ENCODE measurements around the gene PGPEP1.
A peak's percentile ranks its signal among the peaks of the same experiment; 100 is the strongest.
"Not testable (repeated sequence)": the region's sequence is repeated elsewhere in the genome, so short reads cannot be mapped to it uniquely, and the experiment has no call there.

The PGPEP1 gene

DNA sequence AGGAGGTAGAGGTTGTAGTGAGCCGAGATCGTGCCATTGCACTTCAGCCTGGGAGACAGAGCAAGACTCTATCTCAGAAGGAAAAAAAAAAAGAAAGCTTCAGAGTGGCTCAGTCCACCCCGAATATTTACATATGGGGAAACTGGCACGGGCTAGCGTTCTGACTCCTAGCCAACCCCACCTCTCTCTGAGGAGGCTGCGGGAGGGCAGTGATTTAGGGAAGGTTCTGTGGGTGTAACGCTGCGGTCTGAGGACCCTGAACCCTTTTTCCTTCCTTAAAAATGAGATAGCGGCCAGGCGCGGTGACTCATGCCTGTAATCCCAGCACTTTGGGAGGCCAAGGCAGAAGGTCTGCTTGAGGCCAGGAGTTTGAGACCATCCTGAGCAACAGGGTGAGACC is 52.0 kb downstream of the PGPEP1 start:
- DNase-seq = no peak

GRCh38 chr19:18392926-18393325 is 52.5 kb downstream of the PGPEP1 start:
- DNase-seq = no peak

- DNase-seq = no peak
These were observed 53.4 kb downstream of the PGPEP1 start for GRCh38 chr19:18393836-18394235.

GRCh38 chr19:18396471-18397241 is 56.3 kb downstream of the PGPEP1 start:
- DNase-seq = no peak

DNA sequence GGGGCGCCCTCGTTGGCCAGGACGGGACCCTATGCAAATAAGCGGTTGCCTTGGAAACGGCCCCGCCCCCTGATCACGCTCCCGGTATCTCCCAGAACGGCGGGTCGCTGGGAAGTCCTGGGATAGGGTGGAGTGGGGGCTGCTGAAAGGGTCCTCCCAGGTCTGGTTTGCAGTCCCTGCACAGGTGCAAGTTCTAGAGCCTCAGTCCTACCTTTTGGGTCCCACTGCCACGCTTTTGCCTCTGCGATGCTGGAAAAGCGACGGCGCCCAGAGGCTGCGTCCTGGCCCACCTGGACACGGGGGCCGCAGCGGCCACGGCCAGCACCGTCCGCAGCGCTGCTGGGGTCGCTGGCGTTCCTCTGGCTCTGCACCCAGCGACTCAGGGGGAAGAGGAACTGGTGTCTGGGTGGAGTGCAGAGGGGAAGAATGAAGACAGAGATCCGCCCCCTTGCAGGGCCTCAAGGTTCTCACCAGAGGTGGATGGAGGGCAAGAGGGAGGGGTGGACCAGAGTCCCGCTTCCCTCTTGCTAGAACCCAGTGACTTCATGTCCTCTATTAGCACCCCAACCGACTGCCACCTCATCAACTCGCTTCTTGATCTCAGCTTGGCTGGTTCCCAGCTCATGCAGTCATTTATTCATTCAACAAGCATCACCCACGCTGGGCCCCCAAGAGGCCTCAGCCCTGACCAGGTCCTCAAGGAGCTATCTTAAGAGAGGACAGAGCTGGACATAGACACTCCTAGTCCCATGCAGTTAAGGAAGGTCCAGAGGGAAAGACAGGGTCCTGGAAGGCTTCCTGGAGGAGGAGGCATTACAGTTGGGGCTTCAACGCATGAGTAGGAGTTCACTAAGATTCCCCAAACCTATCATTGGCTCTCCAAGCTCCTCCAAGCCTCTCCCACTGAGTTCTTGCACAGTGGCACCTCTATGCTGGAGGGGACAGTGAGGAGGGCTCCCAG is 57.1 kb downstream of the PGPEP1 start, which contains the start of gene LRRC25:
TSS of gene LRRC25 (minus strand) at position 381 of the 961 bp plus-strand sequence. CDS start 659 bp downstream, outside the sequence.
- DNase-seq = no peak

GRCh38 chr19:18399008-18399407 is 58.6 kb downstream of the PGPEP1 start:
- no peak for DNase-seq

- no peak for DNase-seq
These were observed 61.2 kb downstream of the PGPEP1 start for GRCh38 chr19:18401580-18402112.

DNA sequence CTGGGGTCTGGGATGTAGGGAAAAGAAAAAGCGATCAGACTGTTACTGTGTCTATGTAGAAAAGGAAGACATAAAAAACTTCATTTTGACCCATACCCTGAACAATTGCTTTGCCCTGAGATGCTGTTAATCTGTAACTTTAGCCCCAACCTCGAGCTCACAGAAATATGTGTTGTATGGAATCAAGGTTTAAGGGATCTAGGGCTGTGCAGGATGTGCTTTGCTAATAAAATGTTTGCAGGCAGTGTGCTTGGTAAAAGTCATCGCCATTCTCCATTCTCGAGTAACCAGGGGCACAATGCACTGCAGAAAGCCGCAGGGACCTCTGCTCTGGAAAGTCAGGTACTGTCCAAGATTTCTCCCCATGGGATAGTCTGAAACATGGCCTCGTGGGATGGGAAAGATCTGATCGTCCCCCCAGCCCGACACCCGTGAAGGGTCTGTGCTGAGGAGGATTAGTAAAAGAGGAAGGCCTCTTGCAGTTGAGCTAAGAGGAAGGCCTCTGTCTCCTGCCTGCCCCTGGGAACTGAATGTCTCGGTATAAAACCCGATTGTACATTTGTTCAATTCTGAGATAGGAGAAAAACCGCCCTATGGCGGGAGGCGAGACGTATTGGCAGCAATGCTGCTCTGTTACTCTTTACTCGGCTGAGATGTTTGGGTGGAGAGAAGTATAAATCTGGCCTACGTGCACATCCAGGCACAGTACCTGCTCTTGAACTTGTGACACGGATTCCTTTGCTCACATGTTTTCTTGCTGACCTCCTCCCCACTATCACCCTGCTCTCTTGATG is 62.3 kb downstream of the PGPEP1 start:
- not testable (repeated sequence) for DNase-seq

DNA sequence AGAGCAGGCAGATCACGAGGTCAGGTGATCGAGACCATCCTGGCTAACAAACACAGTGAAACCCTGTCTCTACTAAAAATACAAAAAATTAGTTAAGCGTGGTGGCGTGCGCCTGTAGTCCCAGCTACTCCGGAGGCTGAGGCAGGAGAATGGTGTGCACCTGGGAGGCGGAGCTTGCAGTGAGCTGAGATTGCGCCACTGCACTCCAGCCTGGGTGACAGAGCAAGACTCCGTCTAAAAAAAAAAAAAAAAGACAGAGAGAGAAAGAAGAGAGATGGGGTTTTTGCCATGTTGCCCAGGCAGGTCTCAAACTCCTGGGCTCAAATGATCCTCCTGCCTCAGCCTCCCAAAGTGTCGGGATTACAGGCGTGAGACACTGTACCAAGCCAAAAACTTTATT is 65.4 kb downstream of the PGPEP1 start:
- DNase-seq = not testable (repeated sequence)

DNA sequence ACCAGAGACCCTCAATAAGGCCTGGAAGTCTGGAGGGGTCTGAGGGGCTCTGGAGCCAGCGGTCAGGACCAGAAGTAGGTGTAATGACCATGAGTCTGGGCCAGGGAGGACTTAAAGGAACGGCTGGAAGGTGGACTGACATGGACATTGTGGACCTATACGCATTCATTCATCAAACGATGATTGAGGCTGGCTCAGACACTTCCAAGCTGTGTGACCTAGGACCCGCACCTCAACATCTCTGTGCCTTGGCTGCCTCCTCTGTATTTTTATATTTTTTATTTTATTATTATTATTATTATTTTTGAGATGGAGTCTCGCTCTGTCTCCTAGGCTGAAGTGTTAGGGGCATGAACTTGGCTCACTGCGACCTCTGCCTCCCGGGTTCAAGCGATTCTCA is 66.4 kb downstream of the PGPEP1 start:
- DNase-seq = no peak

GRCh38 chr19:18408053-18408476 is 67.7 kb downstream of the PGPEP1 start:
- no peak for DNase-seq

- no peak for DNase-seq
These were observed 72.3 kb downstream of the PGPEP1 start for GRCh38 chr19:18412610-18413239.

GRCh38 chr19:18414504-18415177 is 74.2 kb downstream of the PGPEP1 start:
- no peak for DNase-seq

DNA sequence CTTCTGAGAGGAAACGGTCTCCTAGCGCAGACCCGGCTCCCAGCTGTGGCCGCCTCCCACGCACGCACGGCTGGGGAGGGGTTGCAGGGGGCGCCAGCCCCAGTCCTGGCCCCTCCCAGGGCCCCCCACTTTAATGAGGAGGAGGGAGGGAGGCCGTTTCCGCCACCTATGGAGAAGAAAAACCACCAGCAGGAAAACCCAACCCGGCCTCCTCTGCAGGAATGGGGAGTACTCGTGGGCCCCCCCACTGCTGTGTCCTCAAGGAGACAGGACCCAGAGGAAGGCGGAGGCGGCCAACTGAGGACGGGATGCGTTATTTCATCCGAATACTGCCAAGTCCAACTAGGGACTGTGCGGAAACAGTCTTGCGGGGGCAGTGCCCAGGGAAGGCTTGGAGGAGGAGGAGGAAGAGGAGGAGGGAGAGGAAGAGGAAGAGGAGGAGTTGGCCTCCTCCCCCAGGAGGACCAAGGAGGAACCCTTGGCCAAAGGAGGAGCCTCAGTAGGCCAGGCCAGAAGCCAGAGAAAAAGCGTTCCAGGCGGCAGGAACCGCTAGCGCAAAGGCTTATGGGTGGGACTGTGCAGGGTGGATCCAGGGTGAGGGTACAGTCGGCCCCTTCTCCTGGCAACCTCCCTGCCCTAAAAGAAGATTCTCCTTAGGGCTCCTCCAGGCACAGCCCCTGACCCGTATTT is 74.9 kb downstream of the PGPEP1 start:
- no peak for DNase-seq

DNA sequence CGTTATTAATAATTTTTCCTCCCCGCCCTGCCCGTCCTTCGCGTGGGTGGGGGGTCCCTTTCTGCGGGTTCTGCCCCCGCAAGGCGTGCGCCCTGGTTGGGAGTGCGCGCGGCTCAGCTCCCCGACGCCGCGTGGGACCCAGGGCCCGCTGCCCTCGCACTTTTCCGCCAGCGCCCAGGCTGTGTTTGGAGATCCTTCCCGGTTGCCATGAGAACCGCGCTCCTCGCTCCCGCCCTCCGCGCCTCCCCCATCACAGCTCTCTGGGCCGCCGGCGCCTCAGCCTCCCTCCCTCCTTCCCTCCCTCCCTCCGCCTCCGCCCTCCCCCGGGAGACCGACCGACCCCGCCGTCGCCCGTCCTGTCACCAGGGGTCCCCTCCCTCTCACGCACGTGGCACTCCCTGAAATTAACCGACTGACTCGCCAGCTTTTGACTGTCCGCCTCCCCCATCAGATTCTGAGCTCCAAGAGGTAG is 76.4 kb downstream of the PGPEP1 start:
- peak in 4 of 6 experiments; percentile 20 to 44 (median 37) for DNase-seq

- DNase-seq = peak in 2 of 6 experiments; percentile 26 to 41
These were observed 77.0 kb downstream of the PGPEP1 start for GRCh38 chr19:18417250-18418028.

DNA sequence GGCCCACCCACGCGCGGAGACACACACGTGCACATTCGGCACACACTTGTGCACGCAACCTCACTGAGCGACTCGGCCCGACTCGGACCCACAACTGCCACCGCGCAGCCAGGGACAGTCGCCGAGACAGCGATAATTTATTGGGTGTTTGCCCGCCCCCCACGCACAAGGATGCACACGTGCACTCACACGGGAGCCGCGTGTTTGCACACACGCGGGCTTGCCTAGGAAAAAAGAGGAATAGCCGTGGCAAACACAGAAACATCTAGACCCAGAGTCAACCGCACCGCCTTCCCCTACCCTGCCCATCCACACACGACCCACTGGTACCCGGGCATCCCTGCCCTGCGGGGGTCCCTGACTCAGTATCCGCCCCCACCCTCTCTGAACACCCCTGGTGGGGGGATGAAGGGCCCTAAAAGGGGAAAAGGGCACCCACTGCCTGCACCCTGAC is 77.7 kb downstream of the PGPEP1 start:
- peak in 1 of 6 experiments; percentile 37 for DNase-seq

GRCh38 chr19:18418483-18419194 is 78.2 kb downstream of the PGPEP1 start:
- peak in 4 of 6 experiments; percentile 31 to 76 (median 56) for DNase-seq

- DNase-seq = peak; percentile 51 to 82 (median 65)
These were observed 78.8 kb downstream of the PGPEP1 start, which contains the start of gene SSBP4 for GRCh38 chr19:18419195-18419698. SSBP4 (plus strand) TSS chr19:18419398; CDS start chr19:18419649, 251 bp downstream.

All from stimulated activated naive CD4-positive, alpha-beta T cell (primary cell).